ENCODE data around the gene GATAD2B.

Gene GATAD2B

DNA sequence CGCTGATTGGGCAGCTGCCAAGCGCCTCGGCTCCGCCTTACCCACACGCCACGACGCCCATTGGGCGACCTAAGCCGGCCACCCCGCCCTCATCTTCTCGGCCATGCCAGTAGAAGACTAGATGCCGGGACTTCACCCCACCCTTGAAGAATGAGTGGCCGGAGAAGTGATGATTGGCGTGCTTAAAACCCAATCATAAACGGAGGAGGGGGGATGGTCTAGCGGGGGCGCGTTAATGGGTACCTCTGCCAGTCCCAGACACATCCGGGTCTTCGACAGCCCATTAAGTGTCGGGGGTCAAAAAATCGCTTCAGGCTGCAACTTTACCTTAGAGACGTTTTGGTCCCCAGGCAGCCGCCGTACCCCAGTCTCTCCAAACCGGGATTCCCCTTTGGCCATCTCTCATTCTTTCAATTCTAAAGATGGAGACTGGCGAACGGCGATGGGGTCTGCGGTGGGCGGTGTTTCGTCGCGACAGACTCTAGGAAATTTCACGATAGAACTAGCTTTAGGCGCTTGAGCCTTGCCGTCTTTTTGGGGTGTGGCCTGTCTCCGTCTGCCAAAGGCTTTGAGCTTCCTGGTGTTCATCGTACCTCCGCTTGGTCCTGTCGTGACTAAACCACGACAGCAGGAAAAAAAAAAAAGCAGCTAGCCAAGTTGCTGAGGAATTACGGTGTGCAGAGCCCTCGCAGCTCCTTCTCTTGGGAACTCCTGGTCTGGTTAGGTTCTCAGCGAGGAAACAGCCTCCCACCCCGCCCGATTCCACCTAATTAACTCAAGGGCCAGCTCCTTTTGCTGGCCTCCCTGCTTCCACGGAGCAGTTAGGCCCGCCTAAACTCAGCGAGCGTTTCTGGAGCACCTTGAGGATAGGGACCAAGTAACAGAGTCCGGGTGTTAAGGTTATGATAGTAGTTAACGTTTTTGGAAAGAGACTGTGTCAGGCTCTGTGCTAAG lies at the start of gene GATAD2B:
Gene GATAD2B, minus strand, starts transcription at position 1 of the 954 bp plus-strand sequence. CDS start 94,625 bp downstream, outside the sequence.
- peak; percentile 96 for DNase-seq

DNA sequence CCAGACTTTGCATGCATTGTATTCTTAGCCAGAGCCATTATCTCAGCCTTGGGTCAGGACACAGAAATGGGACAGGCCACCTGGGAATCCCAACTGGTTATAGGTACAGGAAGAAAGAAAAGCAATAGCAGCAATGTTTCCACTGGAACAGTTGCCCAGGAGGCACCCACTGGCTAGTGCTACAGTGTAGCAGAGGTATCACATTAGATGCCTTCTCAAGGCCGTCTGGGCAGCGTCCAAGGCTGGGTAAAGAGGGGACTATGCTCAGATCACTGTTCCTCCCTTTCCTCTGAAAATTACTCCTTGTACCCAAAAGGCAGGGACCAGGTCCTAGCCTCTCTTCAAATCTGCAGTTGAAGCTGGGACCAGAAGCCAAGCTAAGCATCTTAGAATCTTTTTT lies 47.6 kb upstream of the GATAD2B start:
- no peak for DNase-seq

DNA sequence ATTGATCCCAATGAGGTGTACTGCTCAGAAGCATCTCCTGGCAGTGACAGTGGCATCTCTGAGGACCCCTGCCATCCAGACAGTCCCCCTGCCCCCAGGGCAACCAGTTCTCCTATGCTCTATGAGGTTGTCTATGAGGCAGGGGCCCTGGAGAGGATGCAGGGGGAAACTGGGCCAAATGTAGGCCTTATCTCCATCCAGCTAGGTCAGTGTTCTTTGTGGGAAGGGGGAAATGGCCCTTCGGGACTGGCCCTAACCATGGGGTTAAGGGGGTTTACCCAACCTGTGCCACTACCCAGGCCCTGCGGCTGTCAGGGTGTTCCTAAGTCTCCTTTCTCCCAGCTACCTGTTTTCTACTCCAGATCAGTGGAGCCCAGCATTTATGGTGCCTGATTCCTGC lies 46.2 kb upstream of the GATAD2B start:
- no peak for DNase-seq

DNA sequence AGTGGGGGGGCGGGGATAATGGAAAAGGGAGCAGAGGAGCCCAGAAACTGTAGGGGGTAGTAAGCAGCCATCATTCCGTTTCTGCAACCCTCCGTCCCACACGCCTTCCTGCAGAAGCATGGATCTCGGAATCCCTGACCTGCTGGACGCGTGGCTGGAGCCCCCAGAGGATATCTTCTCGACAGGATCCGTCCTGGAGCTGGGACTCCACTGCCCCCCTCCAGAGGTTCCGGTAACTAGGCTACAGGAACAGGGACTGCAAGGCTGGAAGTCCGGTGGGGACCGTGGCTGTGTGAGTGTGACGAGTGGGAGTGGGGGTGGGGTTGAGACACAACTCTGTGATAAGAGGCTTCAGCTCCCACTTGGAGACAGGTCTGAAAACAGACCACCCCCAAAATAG lies 45.6 kb upstream of the GATAD2B start:
- DNase-seq, result no peak

DNA sequence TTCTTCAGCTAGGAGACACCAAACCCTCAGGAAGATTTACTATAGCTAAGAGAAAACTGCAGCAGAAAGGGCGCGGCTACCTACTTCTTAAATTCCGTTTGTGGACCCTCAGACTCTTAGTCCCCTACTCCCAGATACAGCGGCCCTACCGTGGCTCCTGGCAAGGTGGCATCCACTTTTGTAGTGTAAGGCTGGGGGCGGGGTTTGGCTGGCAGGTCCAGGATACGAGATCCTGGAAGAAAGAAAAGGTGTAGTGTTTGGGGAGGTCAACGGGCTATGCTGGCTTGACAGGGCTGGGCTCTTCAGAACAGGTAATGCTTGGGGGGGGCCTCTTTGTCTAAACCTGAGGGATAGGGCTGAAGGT lies 45.2 kb upstream of the GATAD2B start:
- DNase-seq, result no peak

GRCh38 chr1:153967107-153967999 lies 44.6 kb upstream of the GATAD2B start, which contains the start of gene CREB3L4:
Gene CREB3L4, plus strand, starts transcription at chr1:153967902. Its CDS starts 624 bp downstream, at chr1:153968526.
- peak; percentile 91 for DNase-seq

DNA sequence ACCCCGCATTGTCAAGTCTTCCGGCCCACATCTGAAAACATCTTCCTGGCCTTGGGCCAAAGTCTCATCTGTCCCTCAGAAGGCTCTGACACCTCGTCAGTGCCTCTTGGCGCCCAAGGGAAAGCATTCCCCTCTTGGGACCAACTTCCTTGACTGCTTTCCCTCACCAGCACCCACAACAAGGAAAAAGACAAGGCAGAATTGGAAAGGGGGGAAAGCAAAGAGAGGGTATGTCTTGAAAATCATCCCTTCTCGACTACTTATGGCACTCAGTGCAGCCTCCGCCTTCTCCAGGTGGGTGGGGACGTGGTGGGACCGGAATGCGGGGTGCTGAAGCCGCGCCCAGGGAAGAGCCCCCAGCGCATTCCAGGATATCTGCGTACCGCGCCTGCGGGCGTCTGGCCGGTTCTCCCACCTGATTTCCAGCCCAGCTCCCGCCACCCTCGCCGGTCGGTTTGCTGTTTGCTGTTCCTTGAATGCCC lies 41.1 kb upstream of the GATAD2B start:
- DNase-seq, result no peak

- peak; percentile 82 for DNase-seq
Observed at GRCh38 chr1:153963030-153963849, 40.5 kb upstream of the GATAD2B start, which contains the start of gene SLC39A1. Gene SLC39A1, minus strand, starts transcription at chr1:153963537. Its CDS starts 822 bp downstream, at chr1:153962715.

- no peak for DNase-seq
Observed at GRCh38 chr1:153962088-153963029, 39.6 kb upstream of the GATAD2B start.

DNA sequence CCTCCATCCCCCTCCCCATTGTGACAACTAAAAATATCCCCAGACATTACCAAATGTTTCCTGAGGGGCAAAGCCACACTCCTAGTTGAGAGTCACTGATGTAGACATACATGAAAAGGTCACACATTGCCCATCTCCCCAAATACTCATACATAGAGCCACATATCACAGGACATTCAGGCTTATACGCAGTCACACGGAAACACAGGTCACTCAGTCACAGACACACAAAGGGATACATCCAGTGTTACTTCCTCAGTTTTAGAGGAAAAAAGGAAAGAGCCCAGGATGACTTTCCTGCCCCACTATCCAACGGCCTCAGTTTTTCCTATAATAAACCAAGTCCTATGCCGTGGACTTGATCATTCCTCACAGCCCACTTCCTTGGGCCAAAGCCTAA lies 38.6 kb upstream of the GATAD2B start:
- DNase-seq, result no peak

DNA sequence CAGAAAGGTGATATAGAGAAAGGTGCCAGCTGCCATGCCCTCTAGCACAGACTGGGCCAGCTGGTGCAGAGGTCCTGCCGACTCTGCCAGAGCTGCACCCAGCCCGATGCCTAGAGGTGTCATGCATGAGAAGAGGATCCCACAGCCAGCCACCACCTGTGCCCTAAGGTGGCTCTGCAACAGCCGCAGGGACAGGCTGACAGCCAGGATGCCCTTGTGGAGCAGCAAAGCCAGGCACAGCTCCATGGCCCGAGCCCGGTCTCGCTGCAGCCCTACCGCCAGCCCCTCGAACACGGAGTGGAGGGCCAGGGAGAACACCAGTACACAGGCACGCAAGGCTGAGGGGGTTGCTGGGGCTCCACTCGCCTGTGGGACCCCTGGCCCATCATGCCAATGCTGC lies 37.4 kb upstream of the GATAD2B start:
- no peak for DNase-seq

- DNase-seq, result no peak
Observed at GRCh38 chr1:153959454-153959853, 36.7 kb upstream of the GATAD2B start.

- no peak for DNase-seq
Observed at GRCh38 chr1:153958961-153959260, 36.1 kb upstream of the GATAD2B start.

- DNase-seq, result peak; percentile 89
Observed at GRCh38 chr1:153958111-153958960, 35.6 kb upstream of the GATAD2B start, which contains the start of gene CRTC2. Gene CRTC2, minus strand, starts transcription at chr1:153958612. Its CDS starts 115 bp downstream, at chr1:153958497.

- DNase-seq, result no peak
Observed at GRCh38 chr1:153957744-153958110, 35.0 kb upstream of the GATAD2B start.

DNA sequence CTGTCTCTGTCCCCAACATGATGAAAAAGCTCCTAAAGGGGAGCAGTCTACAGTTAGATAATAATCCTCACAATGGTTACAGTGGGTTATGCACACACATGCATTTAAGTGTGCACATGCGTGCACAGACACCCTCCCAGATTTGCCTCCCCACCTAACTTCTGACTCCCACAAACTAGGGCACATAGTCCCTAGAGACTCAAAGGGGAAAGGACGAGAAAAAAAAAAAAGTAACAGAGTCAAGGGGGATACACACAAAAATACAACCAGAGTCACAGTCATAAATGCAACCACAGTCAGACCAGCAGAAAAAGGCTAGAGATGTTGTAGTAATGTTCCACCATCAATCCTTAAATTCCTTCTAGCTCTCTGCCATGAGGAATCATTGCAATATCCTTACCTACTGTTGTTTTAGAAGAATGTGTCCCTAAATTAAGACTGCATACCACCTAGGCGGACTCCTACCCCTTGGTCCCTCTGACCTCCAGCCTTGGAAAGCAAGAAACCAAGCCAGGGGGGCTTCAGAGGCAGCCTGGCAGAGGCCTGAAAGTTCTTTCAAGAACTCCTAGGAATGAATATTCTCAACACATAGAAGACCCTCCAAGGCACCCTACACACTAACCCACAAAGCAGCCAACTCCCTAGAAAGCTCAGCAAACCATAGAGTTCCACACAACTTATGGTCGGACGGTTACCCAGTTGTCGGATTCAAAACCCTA lies 34.4 kb upstream of the GATAD2B start:
- DNase-seq, result no peak

DNA sequence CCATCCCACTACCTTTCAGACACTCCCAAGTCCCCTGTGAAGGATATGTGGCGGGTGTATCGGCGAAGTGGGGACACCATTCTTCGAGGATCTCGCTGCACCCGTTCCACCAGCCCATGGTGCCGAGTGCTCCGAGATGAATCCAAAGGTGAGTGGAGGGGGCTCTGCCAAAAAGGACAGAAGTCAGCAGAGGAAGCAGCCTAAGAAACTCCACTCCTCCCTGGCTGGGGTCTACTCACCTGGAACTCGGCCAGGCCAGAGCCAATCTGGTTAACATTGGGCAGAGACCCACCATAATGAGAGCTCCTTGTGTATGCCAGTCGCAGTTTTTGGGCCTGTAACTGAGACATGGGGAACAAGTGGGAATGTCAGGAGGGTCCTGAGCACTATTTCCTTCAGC lies 32.1 kb upstream of the GATAD2B start:
- DNase-seq, result no peak

DNA sequence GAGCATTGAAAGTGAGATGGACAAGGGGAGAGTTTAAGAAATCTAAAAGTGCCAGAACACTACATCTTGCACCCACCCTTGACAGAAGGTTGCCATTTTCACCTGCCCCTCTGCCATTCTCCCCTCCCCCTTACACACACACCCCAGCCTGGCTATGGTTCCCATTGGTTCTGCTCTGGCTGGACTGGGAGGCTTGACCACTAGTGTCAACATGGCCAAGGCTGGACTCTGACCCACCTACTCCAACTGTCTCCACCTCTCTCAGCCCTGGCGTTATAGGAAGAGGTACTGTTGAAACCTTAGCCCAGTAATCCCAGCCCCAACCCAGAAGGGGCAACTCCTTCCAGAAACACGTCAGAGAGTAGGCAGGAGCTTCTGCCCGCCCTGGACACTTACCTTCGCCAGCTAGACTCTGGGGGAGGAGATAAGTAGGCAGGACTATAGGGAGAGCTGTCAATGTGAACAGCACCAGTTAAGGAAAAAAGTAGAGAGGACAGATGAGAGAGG lies 31.1 kb upstream of the GATAD2B start:
- DNase-seq, result no peak

GRCh38 chr1:153951801-153952200 lies 29.0 kb upstream of the GATAD2B start:
- DNase-seq, result no peak

All from NCI-H524 treated with DMSO at 0.1 percent for 48 hours (cell line).